Right atrium auricular region (tissue), 2 donors: Measurements from ENCODE around the gene RAD1. TPM values are rescaled to one million over a fixed set of nuclear protein-coding genes. Genes with fewer than 3 reads are reported as not detected.
A peak's percentile ranks its signal among the peaks of the same experiment; 100 is the strongest.

Experiments used
- DNase-seq: peaks from one replicate; pipeline ENCODE4 v3.0.0-alpha.2; 2019; ENCODE audit warnings: low spot score
- H3K27ac ChIP-seq, 2 donors: fragments of 200-600 bp; sonication (generic); 1 replicate in 1 of 2; 2 replicates in 1 of 2; pipeline ENCODE4 v1.5.1; 2016 to 2019
- H3K27me3 ChIP-seq, 2 donors: fragments of 200-600 bp; sonication (generic); one replicate each; pipeline versions ENCODE4 v1.5.1 to v1.6.0; 2017 to 2019
- H3K36me3 ChIP-seq: fragments of 200-600 bp; sonication (generic); one replicate; pipeline ENCODE4 v1.5.1; 2016
- H3K4me1 ChIP-seq, 2 donors: fragments of 200-600 bp; sonication (generic); one replicate each; pipeline versions ENCODE4 v1.5.1 to v1.6.0; 2017 to 2019
- H3K4me3 ChIP-seq, 2 donors: fragments of 200-600 bp; sonication (generic); 1 replicate in 1 of 2; 2 replicates in 1 of 2; pipeline ENCODE4 v1.5.1; 2017 to 2019; ENCODE audit warnings: mild to moderate bottlenecking in 1 of 2, moderate library complexity in 1 of 2
- H3K9me3 ChIP-seq, 2 donors: fragments of 200-600 bp; sonication (generic); one replicate each; pipeline ENCODE4 v1.5.1; 2019
- total RNA-seq, 2 donors: library from RNA; depleted of rRNA; stranded (reverse); fragments of >200 nt; gene quantifications; one replicate each; pipeline ENCODE4 v1.1.0, GENCODE V29; 2016
- TF ChIP-seq, protein P1 (sequence below), 2 donors: fragments of 200-600 bp; sonication (generic); IDR thresholded peaks; one replicate each; pipeline ENCODE4 v1.5.1; 2019; ENCODE audit warnings: antibody characterized with exemption in 2 of 2

The RAD1 gene
- 10 to 100 TPM; 16.6 to 20.1 TPM for total RNA-seq

GRCh38 chr5:34915139-34915855 lies at the start of gene RAD1, which contains the start of gene BRIX1:
TSS of gene RAD1 (minus strand) at chr5:34915504. CDS start at chr5:34914892, 612 bp downstream.
TSS of gene BRIX1 (plus strand) at chr5:34915711. CDS start at chr5:34915739, 28 bp downstream.
- Histone ChIP-seq H3K27ac (peak within 1 kb of the TSS; percentile 81 to 88), H3K36me3 (peaks cover 33% of the 10 kb centered on the region), H3K4me1 (peaks cover 0 to 31% of the 10 kb centered on the region in 2 donors), H3K27me3 (no peaks in the 10 kb centered on the region), H3K9me3 (no peaks in the 10 kb centered on the region), H3K4me3 (peak within 1 kb of the TSS; percentile 90 to 95)
- peak; percentile 96 for DNase-seq
- TF ChIP-seq, protein P1, sequence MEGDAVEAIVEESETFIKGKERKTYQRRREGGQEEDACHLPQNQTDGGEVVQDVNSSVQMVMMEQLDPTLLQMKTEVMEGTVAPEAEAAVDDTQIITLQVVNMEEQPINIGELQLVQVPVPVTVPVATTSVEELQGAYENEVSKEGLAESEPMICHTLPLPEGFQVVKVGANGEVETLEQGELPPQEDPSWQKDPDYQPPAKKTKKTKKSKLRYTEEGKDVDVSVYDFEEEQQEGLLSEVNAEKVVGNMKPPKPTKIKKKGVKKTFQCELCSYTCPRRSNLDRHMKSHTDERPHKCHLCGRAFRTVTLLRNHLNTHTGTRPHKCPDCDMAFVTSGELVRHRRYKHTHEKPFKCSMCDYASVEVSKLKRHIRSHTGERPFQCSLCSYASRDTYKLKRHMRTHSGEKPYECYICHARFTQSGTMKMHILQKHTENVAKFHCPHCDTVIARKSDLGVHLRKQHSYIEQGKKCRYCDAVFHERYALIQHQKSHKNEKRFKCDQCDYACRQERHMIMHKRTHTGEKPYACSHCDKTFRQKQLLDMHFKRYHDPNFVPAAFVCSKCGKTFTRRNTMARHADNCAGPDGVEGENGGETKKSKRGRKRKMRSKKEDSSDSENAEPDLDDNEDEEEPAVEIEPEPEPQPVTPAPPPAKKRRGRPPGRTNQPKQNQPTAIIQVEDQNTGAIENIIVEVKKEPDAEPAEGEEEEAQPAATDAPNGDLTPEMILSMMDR (IDR thresholded peaks at IDR 0.05): peak in 1 of 2 donors; percentile 49

- H3K36me3 ChIP-seq: peaks cover 12% of the 10 kb centered on the region
- no peaks in the 10 kb centered on the region for H3K27me3 ChIP-seq
These were observed 44.0 kb upstream of the RAD1 start for GRCh38 chr5:34959323-34959722.

DNA sequence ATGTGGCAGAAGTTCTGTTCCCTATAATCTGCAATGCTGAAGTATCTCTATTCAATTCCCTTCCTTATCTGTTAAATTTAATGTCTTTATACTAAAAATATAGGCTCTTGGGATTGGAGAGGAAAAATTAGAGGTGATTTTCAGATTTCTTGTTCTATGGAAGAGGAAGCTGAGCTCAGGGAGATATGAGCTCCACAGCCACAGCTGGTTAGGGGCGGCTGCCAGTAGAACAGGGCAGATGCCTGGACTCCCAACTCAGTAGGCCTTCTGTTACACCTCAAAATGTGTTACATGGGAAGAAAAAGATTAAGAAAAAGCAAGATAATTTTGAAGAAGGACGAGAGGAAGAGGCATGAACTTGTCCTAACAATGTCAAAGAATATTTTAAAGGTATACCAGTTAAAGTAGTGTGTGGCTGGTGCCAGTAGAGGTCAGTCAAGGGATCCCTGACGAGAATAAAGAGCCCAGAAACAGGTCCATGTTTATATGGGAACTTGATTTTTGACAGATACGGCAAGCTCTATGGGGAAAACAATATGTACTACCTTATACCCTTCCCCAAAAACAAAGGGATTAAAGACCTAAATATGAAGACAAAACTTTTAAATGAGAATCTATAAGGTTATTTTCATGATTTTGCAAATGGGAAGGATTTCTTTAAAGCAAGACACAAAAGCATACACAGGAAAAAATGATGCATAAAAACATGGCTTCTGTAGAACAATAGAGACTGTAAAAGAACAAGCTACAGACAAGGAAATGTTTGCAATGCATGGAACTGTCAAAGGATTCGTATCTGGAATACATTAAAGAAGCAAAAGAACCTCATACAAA lies 42.8 kb upstream of the RAD1 start:
- H3K27me3 ChIP-seq: no peaks in the 10 kb centered on the region
- H3K9me3 ChIP-seq: no peaks in the 10 kb centered on the region
- TF ChIP-seq, protein P1 (IDR thresholded peaks at IDR 0.05): peak in 1 of 2 donors; percentile 61
- no peak overlapping the region for H3K4me3 ChIP-seq
- H3K36me3 ChIP-seq: peaks cover 16% of the 10 kb centered on the region
- H3K27ac ChIP-seq: peak overlapping the region in 1 of 2 donors; percentile 40
- no peak for DNase-seq
- H3K4me1 ChIP-seq: no peaks in the 10 kb centered on the region

More at GRCh38 chr5:34959323-34959722, 44.0 kb upstream of the RAD1 start:
- TF ChIP-seq, protein P1 (IDR thresholded peaks at IDR 0.05): no peak
- no peak overlapping the region for H3K4me3 ChIP-seq
- DNase-seq: no peak
- no peaks in the 10 kb centered on the region for H3K4me1 ChIP-seq
- no peak overlapping the region for H3K27ac ChIP-seq
- H3K9me3 ChIP-seq: no peaks in the 10 kb centered on the region

- H3K36me3 ChIP-seq: peaks cover 17% of the 10 kb centered on the region
- H3K27ac ChIP-seq: peak overlapping the region in 1 of 2 donors; percentile 40
- H3K27me3 ChIP-seq: no peaks in the 10 kb centered on the region
- H3K9me3 ChIP-seq: no peaks in the 10 kb centered on the region
- H3K4me3 ChIP-seq: no peak overlapping the region
- DNase-seq: no peak
- no peaks in the 10 kb centered on the region for H3K4me1 ChIP-seq
- TF ChIP-seq, protein P1 (IDR thresholded peaks at IDR 0.05): no peak
These were observed 42.0 kb upstream of the RAD1 start for GRCh38 chr5:34957321-34957720.

GRCh38 chr5:34944460-34945047 lies 29.2 kb upstream of the RAD1 start:
- no peak for DNase-seq
- H3K36me3 ChIP-seq: peaks cover 55% of the 10 kb centered on the region

More at GRCh38 chr5:34944460-34945047, 29.2 kb upstream of the RAD1 start:
- Histone ChIP-seq H3K4me1 (no peaks in the 10 kb centered on the region), H3K9me3 (no peaks in the 10 kb centered on the region), H3K27me3 (no peaks in the 10 kb centered on the region), H3K4me3 (no peak overlapping the region), H3K27ac (peak overlapping the region; percentile 70 to 86)
- TF ChIP-seq, protein P1 (IDR thresholded peaks at IDR 0.05): no peak
